Neuronal stem cell (in vitro differentiated cells): ENCODE data around the gene PCDHA1.
A peak's percentile ranks its signal among the peaks of the same experiment; 100 is the strongest.

Experiments used
- DNase-seq: peaks from one replicate; pipeline ENCODE4 v3.0.0-alpha.2; 2013; ENCODE audit warnings: low spot score
- H2AFZ ChIP-seq: one replicate; pipeline ENCODE4 v1.6.1; 2013; ENCODE audit warnings: mild to moderate bottlenecking, low read length, inconsistent platforms
- H2AK5ac ChIP-seq: 2 replicates; pipeline ENCODE4 v1.6.1; 2013; ENCODE audit warnings: low read depth, mild to moderate bottlenecking, inconsistent platforms, low read length, moderate library complexity, mixed read lengths
- H2BK120ac ChIP-seq: 2 replicates; pipeline ENCODE4 v1.6.1; 2013; ENCODE audit warnings: low read depth, mild to moderate bottlenecking, inconsistent platforms, low read length, moderate library complexity, mixed read lengths
- H2BK12ac ChIP-seq: one replicate; pipeline ENCODE4 v1.6.1; 2013; ENCODE audit warnings: low read length, inconsistent platforms
- H2BK15ac ChIP-seq: 2 replicates; pipeline ENCODE4 v1.6.1; 2013; ENCODE audit warnings: mild to moderate bottlenecking, low read length, inconsistent platforms, mixed read lengths
- H2BK5ac ChIP-seq: one replicate; pipeline ENCODE4 v1.6.1; 2013; ENCODE audit warnings: inconsistent platforms, mild to moderate bottlenecking, low read length, moderate library complexity
- H3K14ac ChIP-seq: one replicate; pipeline ENCODE4 v1.6.1; 2013; ENCODE audit warnings: low read length, inconsistent platforms
- H3K18ac ChIP-seq: 2 replicates; pipeline ENCODE4 v1.6.1; 2013; ENCODE audit warnings: low read length, inconsistent platforms
- H3K23ac ChIP-seq: 2 replicates; pipeline ENCODE4 v1.6.1; 2013; ENCODE audit warnings: low read depth, mild to moderate bottlenecking, mixed read lengths, low read length, inconsistent platforms; ENCODE audit not compliant: poor library complexity
- H3K27ac ChIP-seq: replicated peaks from 3 replicates; pipeline ENCODE4 v1.5.1; 2013; ENCODE audit warnings: low read length, inconsistent platforms
- H3K27me3 ChIP-seq, 3 experiments: 2 replicates each; pipeline ENCODE4 v1.6.1; 2013; ENCODE audit warnings: low read length in 3 of 3, mild to moderate bottlenecking in 2 of 3, inconsistent platforms in 1 of 3, low read depth in 1 of 3, mixed read lengths in 1 of 3, moderate library complexity in 1 of 3; ENCODE audit not compliant: control insufficient read depth in 3 of 3, insufficient read depth in 3 of 3
- H3K36me3 ChIP-seq, 2 donors: replicated peaks in 1 of 2; 2 replicates each; pipeline ENCODE4 v1.6.1; 2013; ENCODE audit warnings: low read length in 2 of 2; ENCODE audit not compliant: control insufficient read depth in 2 of 2, insufficient read depth in 2 of 2
- H3K4ac ChIP-seq: 2 replicates; pipeline ENCODE4 v1.6.1; 2013; ENCODE audit warnings: inconsistent platforms, mild to moderate bottlenecking, low read length, moderate library complexity
- H3K4me1 ChIP-seq, 2 donors: 1 replicate in 1 of 2; 2 replicates in 1 of 2; pipeline ENCODE4 v1.6.1; 2013; ENCODE audit warnings: low read length in 2 of 2, low read depth in 1 of 2; ENCODE audit not compliant: control insufficient read depth in 2 of 2, insufficient read depth in 1 of 2
- H3K4me2 ChIP-seq: one replicate; pipeline ENCODE4 v1.6.1; 2013; ENCODE audit warnings: mild to moderate bottlenecking, low read length, inconsistent platforms; ENCODE audit not compliant: insufficient read depth, poor library complexity, severe bottlenecking
- H3K4me3 ChIP-seq, 2 donors: 2 replicates each; pipeline ENCODE4 v1.5.1; 2013; ENCODE audit warnings: low read length in 2 of 2, mild to moderate bottlenecking in 2 of 2, inconsistent platforms in 1 of 2, moderate library complexity in 1 of 2
- H3K79me1 ChIP-seq: one replicate; pipeline ENCODE4 v1.6.1; 2013; ENCODE audit warnings: low read depth, mild to moderate bottlenecking, inconsistent platforms, low read length, moderate library complexity
- H3K9ac ChIP-seq: one replicate; pipeline ENCODE4 v1.6.1; 2013; ENCODE audit warnings: mild to moderate bottlenecking, low read depth, low read length, inconsistent platforms; ENCODE audit not compliant: poor library complexity
- H3K9me3 ChIP-seq, 2 donors: replicated peaks in 1 of 2; 2 replicates each; pipeline versions ENCODE3 to v1.6.1; 2013; ENCODE audit warnings: low read length in 2 of 2, mild to moderate bottlenecking in 2 of 2, inconsistent platforms in 1 of 2, low read depth in 1 of 2, mixed read lengths in 1 of 2, moderate library complexity in 1 of 2; ENCODE audit not compliant: control insufficient read depth in 2 of 2, insufficient read depth in 1 of 2
- H4K8ac ChIP-seq: one replicate; pipeline ENCODE4 v1.6.1; 2013; ENCODE audit warnings: low read depth, mild to moderate bottlenecking, inconsistent platforms, low read length, moderate library complexity
- H4K91ac ChIP-seq: one replicate; pipeline ENCODE4 v1.6.1; 2013; ENCODE audit warnings: low read length, low read depth, mild to moderate bottlenecking, inconsistent platforms; ENCODE audit not compliant: poor library complexity
- WGBS, 2 donors: extraction: QIAGEN DNeasy Blood & Tissue Kit; methylation state at CpG; one replicate each; pipeline ENCODE4 v1.1.7; 2013; ENCODE audit warnings: missing lambda C conversion rate in 2 of 2, mixed read lengths in 1 of 2; ENCODE audit not compliant: insufficient read length in 2 of 2, insufficient replicate concordance in 1 of 2; ENCODE audit errors: extremely low coverage in 2 of 2; 5-methylcytosine and 5-hydroxymethylcytosine counted together

PCDHA1 gene

DNA sequence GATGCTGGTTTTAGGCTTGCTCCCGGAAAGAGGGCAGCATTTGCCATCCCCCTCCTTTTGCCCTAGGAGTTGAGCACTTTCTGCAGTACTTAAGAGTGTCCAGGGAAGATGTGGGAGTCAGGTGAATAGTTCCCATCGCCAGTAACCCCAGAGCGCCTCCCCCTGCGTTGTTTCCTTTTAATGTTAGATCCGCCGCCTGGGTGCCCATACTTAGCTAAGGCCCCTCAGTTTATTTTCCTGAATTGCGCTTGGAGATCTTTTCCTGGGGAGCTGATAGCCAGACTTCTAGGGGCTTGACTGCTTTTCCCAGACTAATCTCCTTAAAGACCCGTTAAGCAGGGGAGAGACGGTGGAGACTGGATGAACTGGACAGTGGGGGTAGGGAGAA, 180.0 kb downstream of the PCDHA1 start:
- peak overlapping the region; percentile 90 for H2BK15ac ChIP-seq
- H3K36me3 ChIP-seq: no peaks in the 10 kb centered on the region
- DNase-seq: no peak
- H3K9ac ChIP-seq: peak overlapping the region; percentile 55
- peak overlapping the region; percentile 94 for H3K18ac ChIP-seq
- H4K8ac ChIP-seq: no peak overlapping the region
- peaks cover 0 to 10% of the 10 kb centered on the region in 2 donors for H3K9me3 ChIP-seq
- H2BK5ac ChIP-seq: peak overlapping the region; percentile 66
- H3K4me2 ChIP-seq: peak overlapping the region; percentile 98
- no peak overlapping the region for H3K14ac ChIP-seq
- H3K4ac ChIP-seq: no peak overlapping the region
- peak overlapping the region; percentile 47 to 83 for H3K4me3 ChIP-seq
- H2BK120ac ChIP-seq: peak overlapping the region; percentile 16
- H3K79me1 ChIP-seq: no peaks in the 10 kb centered on the region
- H3K27me3 ChIP-seq: peaks cover 0 to 14% (median 0%) of the 10 kb centered on the region in 3 experiments
- H2AFZ ChIP-seq: peak overlapping the region; percentile 88
- no peak overlapping the region for H3K23ac ChIP-seq
- H3K27ac ChIP-seq: no peak overlapping the region
- H2BK12ac ChIP-seq: no peak overlapping the region
- WGBS, 2 donors: no CpG with 5 or more reads among the region's 9 CpGs
- no peak overlapping the region for H2AK5ac ChIP-seq
- no peak overlapping the region for H4K91ac ChIP-seq
- H3K4me1 ChIP-seq: peaks cover 7 to 11% of the 10 kb centered on the region in 2 donors

DNA sequence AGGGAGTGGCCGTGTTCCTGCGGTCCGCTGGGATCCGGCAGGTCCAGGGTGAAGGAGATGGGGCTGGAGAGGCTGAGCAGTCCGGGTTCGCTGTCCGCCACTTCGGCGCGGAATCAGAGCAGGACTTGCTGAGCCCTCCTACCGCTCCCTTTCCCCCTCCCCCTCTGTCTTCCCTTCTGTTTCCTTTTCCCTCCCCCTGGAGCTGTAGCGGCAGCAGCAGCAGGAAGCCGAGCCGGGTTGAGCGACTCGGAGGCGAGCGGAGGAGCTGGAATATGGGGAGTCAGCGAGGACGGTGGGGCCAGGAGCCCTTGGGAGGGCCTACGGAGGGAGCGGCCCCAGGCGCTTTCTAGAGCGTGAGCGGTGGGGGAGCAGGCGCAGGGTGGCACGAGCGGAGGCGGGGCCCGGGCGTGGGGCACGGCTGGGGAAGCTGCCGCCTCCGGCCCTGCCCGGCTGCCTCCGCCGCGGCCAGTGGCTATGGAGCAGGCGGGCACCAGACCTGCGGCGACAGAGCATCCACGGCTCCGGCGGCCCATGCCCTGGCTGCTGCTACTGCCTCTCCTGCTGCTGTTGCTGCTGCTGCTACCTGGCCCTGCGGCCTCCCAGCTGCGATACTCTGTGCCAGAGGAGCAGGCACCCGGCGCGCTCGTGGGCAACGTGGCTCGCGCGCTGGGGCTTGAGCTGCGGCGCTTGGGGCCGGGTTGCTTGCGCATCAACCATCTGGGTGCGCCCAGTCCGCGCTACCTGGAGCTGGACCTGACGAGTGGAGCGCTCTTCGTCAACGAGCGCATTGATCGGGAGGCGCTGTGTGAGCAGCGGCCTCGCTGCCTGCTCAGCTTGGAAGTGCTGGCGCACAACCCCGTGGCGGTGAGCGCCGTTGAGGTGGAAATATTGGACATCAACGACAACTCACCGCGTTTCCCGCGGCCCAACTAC, 180.6 kb downstream of the PCDHA1 start, which contains the start of gene PCDHAC2:
PCDHAC2 (plus strand) TSS at position 184 of the 933 bp plus-strand sequence; CDS start at position 475, 291 bp downstream.
- no CpG with 5 or more reads among the region's 80 CpGs for WGBS, 2 donors
- H3K18ac ChIP-seq: peak within 1 kb of the TSS; percentile 94

DNA sequence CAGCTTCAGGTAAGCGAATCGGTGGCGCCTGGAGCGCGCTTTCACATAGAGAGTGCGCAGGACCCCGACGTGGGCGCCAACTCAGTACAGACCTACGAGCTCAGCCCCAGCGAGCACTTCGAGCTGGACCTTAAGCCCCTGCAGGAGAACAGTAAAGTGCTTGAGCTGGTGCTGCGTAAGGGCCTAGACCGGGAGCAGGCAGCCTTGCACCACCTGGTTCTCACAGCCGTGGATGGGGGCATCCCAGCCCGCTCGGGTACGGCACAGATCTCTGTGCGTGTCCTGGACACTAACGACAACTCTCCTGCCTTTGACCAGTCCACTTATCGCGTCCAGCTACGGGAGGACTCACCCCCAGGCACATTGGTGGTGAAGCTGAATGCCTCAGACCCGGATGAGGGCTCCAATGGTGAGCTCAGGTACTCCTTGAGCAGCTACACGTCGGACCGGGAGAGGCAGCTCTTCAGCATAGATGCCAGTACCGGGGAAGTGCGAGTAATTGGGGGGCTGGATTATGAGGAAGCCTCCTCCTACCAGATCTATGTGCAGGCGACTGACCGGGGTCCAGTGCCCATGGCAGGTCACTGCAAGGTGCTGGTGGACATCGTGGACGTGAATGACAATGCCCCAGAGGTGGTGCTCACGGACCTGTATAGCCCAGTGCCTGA, 181.4 kb downstream of the PCDHA1 start:
- Histone ChIP-seq H3K4me1 (peaks cover 7 to 11% of the 10 kb centered on the region in 2 donors), H2AFZ (no peak overlapping the region), H2AK5ac (no peak overlapping the region), H3K9ac (peak overlapping the region; percentile 88), H3K18ac (peak overlapping the region; percentile 39), H3K4me3 (peak overlapping the region in 1 of 2 donors; percentile 83), H3K79me1 (no peaks in the 10 kb centered on the region), H4K91ac (no peak overlapping the region), H3K4ac (no peak overlapping the region), H3K4me2 (peak overlapping the region; percentile 98), H3K23ac (peak overlapping the region; percentile 45), H3K14ac (no peak overlapping the region), H4K8ac (no peak overlapping the region), H2BK5ac (no peak overlapping the region), H2BK15ac (no peak overlapping the region), H2BK12ac (no peak overlapping the region), H2BK120ac (no peak overlapping the region), H3K27me3 (peaks cover 0 to 14% (median 0%) of the 10 kb centered on the region in 3 experiments), H3K36me3 (no peaks in the 10 kb centered on the region), H3K9me3 (peaks cover 0 to 10% of the 10 kb centered on the region in 2 donors), H3K27ac (no peak overlapping the region)
- WGBS, 2 donors: no CpG with 5 or more reads among the region's 34 CpGs
- DNase-seq: no peak

More for the DNA sequence above, 180.6 kb downstream of the PCDHA1 start, which contains the start of gene PCDHAC2:
- H2AK5ac ChIP-seq: peak within 1 kb of the TSS; percentile 58
- H3K14ac ChIP-seq: peak within 1 kb of the TSS; percentile 32
- no peaks in the 10 kb centered on the region for H3K36me3 ChIP-seq
- peak within 1 kb of the TSS; percentile 88 for H2AFZ ChIP-seq
- H4K91ac ChIP-seq: no peak within 1 kb of the TSS
- H3K27me3 ChIP-seq: peaks cover 0 to 14% (median 0%) of the 10 kb centered on the region in 3 experiments
- peak within 1 kb of the TSS; percentile 65 for H2BK12ac ChIP-seq
- H4K8ac ChIP-seq: no peak within 1 kb of the TSS
- H3K9me3 ChIP-seq: peaks cover 0 to 10% of the 10 kb centered on the region in 2 donors
- H3K9ac ChIP-seq: peak within 1 kb of the TSS; percentile 88
- peak within 1 kb of the TSS; percentile 98 for H3K4me2 ChIP-seq
- H2BK120ac ChIP-seq: peak within 1 kb of the TSS; percentile 16
- peak within 1 kb of the TSS; percentile 47 to 83 for H3K4me3 ChIP-seq
- H3K4ac ChIP-seq: no peak within 1 kb of the TSS
- H3K27ac ChIP-seq: no peak within 1 kb of the TSS
- H2BK15ac ChIP-seq: peak within 1 kb of the TSS; percentile 90
- H2BK5ac ChIP-seq: peak within 1 kb of the TSS; percentile 66
- peak within 1 kb of the TSS; percentile 45 for H3K23ac ChIP-seq
- no peaks in the 10 kb centered on the region for H3K79me1 ChIP-seq
- DNase-seq: peak; percentile 51
- H3K4me1 ChIP-seq: peaks cover 7 to 11% of the 10 kb centered on the region in 2 donors

DNA sequence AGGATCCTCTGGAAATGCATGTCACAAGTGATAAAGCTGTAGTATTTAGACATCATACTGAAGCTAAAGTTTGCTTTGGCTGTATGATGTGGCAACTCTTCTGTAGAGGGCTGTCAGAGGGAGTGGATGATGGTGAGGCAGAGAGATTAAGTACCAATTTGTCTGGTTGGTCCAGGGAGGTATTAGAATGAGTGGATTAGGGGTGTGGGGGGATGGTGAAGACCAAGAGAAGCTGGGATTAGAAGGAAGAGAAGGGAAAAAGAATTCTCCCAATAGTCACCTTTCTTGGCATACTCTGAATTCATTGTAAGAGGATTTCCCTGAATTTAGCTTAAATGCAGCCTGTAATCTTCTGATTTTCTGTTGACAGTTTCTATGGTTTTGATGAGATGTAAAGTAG, 183.9 kb downstream of the PCDHA1 start:
- no peaks in the 10 kb centered on the region for H3K36me3 ChIP-seq
- H3K4me1 ChIP-seq: peaks cover 3 to 11% of the 10 kb centered on the region in 2 donors
- DNase-seq: no peak
- H3K9me3 ChIP-seq: peaks cover 0 to 10% of the 10 kb centered on the region in 2 donors
- H2BK15ac ChIP-seq: no peak overlapping the region
- H3K4ac ChIP-seq: no peak overlapping the region
- H3K23ac ChIP-seq: no peak overlapping the region
- no peak overlapping the region for H3K18ac ChIP-seq
- H2AFZ ChIP-seq: no peak overlapping the region
- H2BK120ac ChIP-seq: no peak overlapping the region
- no peak overlapping the region for H2AK5ac ChIP-seq
- no peak overlapping the region for H2BK5ac ChIP-seq
- H2BK12ac ChIP-seq: no peak overlapping the region
- no peak overlapping the region for H4K8ac ChIP-seq
- no peaks in the 10 kb centered on the region for H3K79me1 ChIP-seq
- H3K14ac ChIP-seq: no peak overlapping the region
- no peak overlapping the region for H4K91ac ChIP-seq
- H3K4me3 ChIP-seq: no peak overlapping the region
- H3K27ac ChIP-seq: no peak overlapping the region
- no peak overlapping the region for H3K4me2 ChIP-seq
- peaks cover 0 to 14% (median 0%) of the 10 kb centered on the region in 3 experiments for H3K27me3 ChIP-seq
- H3K9ac ChIP-seq: no peak overlapping the region
